GM12872 (cell line): Measurements from ENCODE around the gene LRSAM1.

Source experiments
- TF ChIP-seq, protein P1 (sequence below): IDR thresholded peaks from 3 replicates; pipeline ENCODE4 v1.5.1; 2011; ENCODE audit warnings: low read depth, mild to moderate bottlenecking, low read length, moderate library complexity; ENCODE audit not compliant: insufficient read depth

The LRSAM1 gene

DNA sequence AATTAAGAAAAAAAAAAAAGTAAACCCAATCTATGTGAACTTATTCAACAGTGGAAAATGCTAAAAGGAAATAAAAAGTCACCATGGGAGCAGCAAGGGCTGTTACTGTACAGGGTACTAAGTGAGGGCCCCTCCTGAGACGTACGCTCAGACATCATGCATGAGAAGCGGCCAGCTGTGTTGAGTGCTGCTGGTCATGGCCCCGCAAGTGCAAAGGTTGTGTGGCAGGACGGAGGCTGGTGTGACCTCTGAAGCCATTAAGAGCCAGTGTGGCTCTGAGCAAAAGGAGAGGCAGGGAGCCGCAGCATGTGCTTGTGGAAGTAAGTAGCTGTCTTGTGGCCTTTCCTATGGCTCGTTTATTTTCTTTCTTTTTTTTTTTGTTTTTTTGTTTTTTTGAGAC, 30.3 kb upstream of the LRSAM1 start:
- TF ChIP-seq, protein P1, sequence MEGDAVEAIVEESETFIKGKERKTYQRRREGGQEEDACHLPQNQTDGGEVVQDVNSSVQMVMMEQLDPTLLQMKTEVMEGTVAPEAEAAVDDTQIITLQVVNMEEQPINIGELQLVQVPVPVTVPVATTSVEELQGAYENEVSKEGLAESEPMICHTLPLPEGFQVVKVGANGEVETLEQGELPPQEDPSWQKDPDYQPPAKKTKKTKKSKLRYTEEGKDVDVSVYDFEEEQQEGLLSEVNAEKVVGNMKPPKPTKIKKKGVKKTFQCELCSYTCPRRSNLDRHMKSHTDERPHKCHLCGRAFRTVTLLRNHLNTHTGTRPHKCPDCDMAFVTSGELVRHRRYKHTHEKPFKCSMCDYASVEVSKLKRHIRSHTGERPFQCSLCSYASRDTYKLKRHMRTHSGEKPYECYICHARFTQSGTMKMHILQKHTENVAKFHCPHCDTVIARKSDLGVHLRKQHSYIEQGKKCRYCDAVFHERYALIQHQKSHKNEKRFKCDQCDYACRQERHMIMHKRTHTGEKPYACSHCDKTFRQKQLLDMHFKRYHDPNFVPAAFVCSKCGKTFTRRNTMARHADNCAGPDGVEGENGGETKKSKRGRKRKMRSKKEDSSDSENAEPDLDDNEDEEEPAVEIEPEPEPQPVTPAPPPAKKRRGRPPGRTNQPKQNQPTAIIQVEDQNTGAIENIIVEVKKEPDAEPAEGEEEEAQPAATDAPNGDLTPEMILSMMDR: no peak

DNA sequence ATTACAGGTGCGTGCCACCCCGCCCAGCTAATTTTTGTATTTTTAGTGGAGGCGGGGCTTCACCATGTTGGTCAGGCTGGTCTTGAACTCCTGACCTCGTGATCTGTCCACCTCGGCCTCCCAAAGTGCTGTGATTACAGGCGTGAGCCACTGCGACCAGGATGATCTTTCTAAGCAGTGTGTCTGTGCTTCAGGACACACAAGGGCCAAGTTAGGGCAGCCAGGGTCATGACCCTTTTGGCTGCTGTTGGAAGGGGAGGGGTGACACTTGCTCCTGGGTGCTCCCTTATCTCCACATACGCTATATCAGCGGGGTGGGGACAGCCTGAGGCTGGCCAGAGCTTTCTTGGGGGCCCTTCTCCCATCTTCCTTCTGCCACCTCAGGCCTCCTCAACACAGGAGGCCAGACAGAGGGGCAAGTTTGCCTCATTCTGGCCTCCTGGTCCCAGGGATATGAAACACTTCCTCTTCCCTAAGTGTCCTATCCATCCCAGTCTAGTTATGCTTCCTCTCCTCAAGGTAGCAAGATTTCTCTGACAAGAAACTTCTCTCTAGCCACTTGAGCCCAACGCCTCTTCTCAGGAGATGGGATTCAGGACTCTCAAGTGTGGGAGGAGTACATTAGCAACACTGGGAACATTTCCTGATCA, 29.1 kb upstream of the LRSAM1 start:
- TF ChIP-seq, protein P1: no peak

DNA sequence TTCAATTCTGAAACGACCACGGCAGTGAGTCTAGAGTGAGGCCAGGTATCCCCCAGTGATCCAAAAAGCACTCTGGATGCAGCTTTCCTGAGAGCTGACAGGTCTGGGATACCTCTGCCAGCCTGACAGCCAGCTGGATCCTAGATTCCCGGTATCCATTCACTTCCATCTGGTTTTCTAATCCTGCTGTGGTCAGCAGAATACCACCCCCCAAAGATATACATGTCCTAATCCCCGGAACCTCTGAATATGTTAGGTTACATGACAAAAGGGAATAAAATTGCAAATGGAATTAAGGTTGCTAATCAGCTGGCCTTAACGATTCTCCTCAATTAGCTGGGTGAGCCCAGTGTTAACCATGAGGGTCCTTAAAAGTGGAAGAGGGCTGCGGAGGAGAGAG, 28.5 kb upstream of the LRSAM1 start:
- TF ChIP-seq, protein P1: no peak

DNA sequence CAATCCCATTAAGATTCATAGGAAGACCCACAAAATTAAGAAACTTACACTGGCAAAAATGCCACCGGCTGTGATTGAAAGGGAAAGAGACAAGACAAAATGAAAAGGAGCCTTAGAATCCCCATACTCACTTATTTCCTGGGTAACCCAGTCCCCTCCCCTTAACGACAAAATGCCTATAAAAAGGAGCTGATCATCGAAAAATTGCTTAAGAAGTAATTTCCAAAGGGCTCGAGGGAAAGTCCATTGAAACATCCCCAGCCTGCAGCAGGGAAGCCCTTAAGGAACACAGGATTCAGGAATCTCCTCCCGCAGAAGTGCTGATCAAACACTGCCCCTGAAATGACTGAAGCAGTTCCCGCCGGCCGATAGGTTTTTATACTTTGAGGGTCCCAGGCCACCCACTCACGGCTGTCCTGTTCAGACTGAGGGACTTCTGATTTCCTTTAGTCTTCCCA, 27.8 kb upstream of the LRSAM1 start:
- TF ChIP-seq, protein P1: no peak

DNA sequence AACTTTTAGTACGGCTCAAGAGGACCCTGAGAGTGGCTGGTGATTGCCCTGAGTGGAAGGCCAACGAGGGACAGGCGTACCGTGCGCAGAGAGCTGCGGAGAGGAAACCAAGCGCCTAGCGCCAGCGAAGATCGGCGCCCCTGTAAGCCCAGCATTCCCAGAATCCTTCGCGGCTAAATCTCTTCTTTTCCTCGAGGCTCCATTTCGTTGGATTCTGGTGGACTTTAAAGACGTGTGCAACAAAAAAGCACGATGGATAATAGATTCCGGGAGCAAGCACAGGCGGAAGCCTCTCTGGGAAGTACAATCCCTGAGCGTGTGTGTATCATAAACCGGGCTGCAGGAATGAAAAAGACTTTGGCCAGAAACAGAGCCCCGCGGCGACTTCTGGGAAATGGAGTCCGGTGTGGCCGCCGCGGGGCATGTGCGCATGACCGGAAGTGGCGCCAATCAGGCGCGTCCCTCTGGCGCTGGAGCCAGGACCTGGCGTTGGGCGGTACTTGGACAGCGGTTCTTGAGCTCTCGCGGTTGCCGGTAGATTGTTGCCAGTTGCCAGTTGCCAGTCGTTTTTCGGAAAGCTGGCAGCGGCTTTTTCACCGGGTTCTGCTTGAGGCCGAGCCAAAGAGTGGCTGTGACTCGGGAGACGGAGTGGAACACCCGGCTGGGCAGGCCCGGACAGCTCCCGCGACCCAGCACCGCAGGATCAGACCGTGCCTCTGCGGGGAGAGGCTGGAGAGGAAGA, 27.2 kb upstream of the LRSAM1 start, which contains the start of gene ZNF79:
TSS of gene ZNF79 (plus strand) at position 449 of the 742 bp plus-strand sequence. CDS start 406 bp downstream, outside the sequence.
- TF ChIP-seq, protein P1: no peak

DNA sequence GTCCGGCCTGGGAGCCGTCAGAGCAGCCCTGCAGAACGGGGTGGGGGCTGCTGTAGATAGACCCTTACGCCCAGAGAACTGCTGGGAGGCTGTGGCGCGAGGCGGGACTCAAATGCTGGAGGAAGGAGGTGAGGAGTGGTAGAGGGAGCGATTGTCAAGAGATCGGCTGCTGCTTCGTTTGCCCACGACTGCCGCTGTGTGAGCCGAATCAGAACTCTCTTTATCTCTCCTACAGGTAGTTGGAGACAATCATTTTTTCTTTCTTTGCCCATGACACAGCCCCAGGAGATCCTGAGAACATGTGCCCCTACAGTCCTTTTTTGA, 26.7 kb upstream of the LRSAM1 start:
- TF ChIP-seq, protein P1: no peak

DNA sequence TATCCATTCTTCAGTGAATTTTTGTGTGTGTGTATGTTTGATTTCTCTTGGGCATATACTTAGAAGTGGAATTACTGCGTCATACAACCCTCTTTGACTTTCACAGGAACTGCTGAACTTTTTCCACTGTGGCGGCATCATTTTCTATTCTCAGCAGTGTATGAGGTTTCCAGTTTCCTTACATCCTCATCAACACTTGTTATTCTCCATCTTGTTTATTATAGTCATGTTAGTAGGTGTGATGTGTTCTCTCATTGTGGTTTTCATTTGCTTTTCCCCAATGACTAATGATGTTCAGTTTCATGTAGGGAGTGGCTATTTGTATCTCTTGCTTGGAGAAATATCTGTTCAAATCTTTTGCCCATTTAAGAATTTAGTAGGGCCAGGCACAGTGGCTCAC, 24.6 kb upstream of the LRSAM1 start:
- TF ChIP-seq, protein P1: no peak
